Measurements from ENCODE around the gene FXR2.

FXR2 gene

DNA sequence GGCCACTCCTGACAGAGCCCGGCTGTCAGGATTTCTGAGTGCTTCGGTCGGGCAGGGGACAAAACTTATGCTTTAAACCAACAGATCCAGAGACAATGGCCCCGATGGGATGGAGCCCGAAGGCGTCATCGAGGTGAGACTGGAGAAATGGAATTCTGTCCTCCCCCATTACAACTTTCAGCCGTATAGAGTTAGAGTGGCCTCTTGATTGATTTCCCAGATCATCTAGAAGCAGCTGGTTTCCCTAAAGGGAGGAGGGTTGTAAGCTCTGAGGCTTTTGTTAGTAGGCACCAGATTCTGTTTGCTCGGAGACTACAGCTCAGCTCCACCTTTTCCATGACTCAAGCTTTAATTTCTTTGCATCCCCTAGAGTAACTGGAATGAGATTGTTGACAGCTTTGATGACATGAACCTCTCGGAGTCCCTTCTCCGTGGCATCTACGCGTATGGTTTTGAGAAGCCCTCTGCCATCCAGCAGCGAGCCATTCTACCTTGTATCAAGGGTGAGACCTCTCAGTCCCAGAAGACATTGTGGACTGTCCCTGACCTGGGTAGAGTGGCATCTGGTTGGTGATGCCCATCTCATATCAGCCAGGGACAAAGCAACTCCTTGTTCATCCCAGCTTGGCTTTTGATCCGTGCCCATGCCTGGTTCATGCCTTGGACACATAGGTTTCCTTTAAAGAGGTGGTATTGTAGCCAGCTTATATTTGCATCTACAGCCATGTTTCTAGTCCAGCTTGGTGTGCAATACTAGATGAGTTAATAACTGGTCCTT lies 40.3 kb downstream of the FXR2 start:
- POLR2A ChIA-PET: interaction anchor here (0.6 to 8.2 kb wide), 20 partner anchors 9 to 358 kb away, joined by 3 to 98 read pairs (median 4); partner anchors contain the start of genes ATP1B2, CNTROB, FXR2 and MPDU1

DNA sequence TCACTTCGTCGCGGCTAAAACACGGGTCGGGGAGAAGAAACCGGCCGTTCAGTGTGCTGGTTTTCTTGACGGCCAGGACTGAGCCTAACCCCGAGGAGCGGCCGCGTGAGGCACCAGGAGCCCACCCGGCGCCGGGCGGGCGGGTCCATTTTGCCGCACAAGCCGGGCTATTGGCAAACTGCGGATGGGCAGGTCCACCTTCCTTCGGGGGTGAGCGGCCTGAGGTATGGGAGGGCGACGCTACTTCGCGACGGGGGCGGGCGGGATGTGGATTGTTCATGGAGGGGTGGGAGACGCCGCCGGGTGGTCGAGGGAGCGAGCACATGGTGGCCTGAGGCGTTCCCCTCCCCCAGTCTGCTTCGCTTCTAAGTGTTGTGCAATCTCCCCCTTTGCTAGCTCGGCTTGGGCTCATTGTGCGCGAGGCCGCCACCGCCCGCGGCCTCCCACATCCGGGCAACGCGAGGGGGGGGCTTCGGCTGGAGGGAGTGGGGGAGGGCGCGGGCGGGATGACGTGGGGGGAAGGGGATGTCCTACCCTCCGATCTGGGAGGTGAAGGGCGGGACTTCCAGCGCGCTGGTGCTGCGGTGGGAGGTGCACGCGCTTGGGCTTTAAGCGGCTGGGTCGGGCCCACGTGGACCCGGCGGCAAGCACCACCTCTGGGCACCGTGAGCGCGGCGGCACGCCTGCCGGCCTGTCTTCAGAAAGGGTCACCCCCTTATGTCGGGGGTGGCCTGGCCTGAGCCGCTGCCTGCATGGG lies 41.2 kb downstream of the FXR2 start:
- Histone ChIP-seq H3K36me3 (ENCODE audit: control insufficient read depth in 2 of 2, insufficient read depth in 1 of 2, low read length in 2 of 2) (peaks cover 65 to 86% of the 10 kb centered on the region in 2 experiments), H3K4me3 (ENCODE audit: low read depth, low read length) (peak overlapping the region; percentile 97), H3K27ac (ENCODE audit: extremely low read depth, low read depth, low read length) (peak overlapping the region; percentile 98), H3K9me3 (ENCODE audit: control insufficient read depth, insufficient read depth, low read depth, low read length) (no peaks in the 10 kb centered on the region), H3K4me1 (ENCODE audit: control insufficient read depth, insufficient read depth, low read length) (peaks cover 5% of the 10 kb centered on the region)
- POLR2A ChIA-PET: interaction anchor here (0.6 to 8.2 kb wide), 22 partner anchors 8 to 358 kb away, joined by 3 to 98 read pairs (median 4); partner anchors contain the start of genes ATP1B2, CNTROB, FXR2 and MPDU1
- CTCF ChIA-PET: interaction anchor here (0.7 to 1.1 kb wide), 4 partner anchors 10 to 114 kb away, joined by 3 to 6 read pairs (median 4); partner anchors contain the start of genes MPDU1, TP53 and WRAP53
- no peak for TF ChIP-seq ZNF560 (tag by site-specific recombination; IDR thresholded peaks at IDR 0.05; ENCODE audit: borderline replicate concordance)
- TF ChIP-seq ZBTB17 (tag by site-specific recombination; IDR thresholded peaks at IDR 0.05): 0 out of 2 replicates have a peak, but pooled peaks have one; percentile 49
- peak; percentile 74 for TF ChIP-seq ZNF366 (tag by site-specific recombination; conservative IDR thresholded peaks at IDR 0.05)
- TF ChIP-seq IKZF3 (tag by site-specific recombination; IDR thresholded peaks at IDR 0.05): 0 out of 2 replicates have a peak, but pooled peaks have one; percentile 13
- peak; percentile 67; the same call in 1 of the 2 replicates for TF ChIP-seq ZNF76 (tag by site-specific recombination; IDR thresholded peaks at IDR 0.05; ENCODE audit: borderline replicate concordance, low read depth)
- 0 out of 2 replicates have a peak, but pooled peaks have one; percentile 1 for TF ChIP-seq ZNF433 (tag by site-specific recombination; IDR thresholded peaks at IDR 0.05; ENCODE audit: low read depth)
- TF ChIP-seq, protein P1, sequence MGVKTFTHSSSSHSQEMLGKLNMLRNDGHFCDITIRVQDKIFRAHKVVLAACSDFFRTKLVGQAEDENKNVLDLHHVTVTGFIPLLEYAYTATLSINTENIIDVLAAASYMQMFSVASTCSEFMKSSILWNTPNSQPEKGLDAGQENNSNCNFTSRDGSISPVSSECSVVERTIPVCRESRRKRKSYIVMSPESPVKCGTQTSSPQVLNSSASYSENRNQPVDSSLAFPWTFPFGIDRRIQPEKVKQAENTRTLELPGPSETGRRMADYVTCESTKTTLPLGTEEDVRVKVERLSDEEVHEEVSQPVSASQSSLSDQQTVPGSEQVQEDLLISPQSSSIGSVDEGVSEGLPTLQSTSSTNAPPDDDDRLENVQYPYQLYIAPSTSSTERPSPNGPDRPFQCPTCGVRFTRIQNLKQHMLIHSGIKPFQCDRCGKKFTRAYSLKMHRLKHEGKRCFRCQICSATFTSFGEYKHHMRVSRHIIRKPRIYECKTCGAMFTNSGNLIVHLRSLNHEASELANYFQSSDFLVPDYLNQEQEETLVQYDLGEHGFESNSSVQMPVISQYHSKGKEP (tag by site-specific recombination; IDR thresholded peaks at IDR 0.05): no peak
- TF ChIP-seq ZNF311 (tag by site-specific recombination; IDR thresholded peaks at IDR 0.05; ENCODE audit: borderline replicate concordance): no peak
- TF ChIP-seq, protein P2, sequence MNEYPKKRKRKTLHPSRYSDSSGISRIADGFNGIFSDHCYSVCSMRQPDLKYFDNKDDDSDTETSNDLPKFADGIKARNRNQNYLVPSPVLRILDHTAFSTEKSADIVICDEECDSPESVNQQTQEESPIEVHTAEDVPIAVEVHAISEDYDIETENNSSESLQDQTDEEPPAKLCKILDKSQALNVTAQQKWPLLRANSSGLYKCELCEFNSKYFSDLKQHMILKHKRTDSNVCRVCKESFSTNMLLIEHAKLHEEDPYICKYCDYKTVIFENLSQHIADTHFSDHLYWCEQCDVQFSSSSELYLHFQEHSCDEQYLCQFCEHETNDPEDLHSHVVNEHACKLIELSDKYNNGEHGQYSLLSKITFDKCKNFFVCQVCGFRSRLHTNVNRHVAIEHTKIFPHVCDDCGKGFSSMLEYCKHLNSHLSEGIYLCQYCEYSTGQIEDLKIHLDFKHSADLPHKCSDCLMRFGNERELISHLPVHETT (tag by site-specific recombination; IDR thresholded peaks at IDR 0.05): peak; percentile 15; the same call in 1 of the 2 replicates
- TF ChIP-seq ZNF544 (tag by site-specific recombination; IDR thresholded peaks at IDR 0.05): no peak
- no peak for TF ChIP-seq ZSCAN23 (tag by site-specific recombination; IDR thresholded peaks at IDR 0.05)
- TF ChIP-seq YY1 (tag by site-specific recombination; IDR thresholded peaks at IDR 0.05): no peak; the same call in none of the 2 replicates
- no peak for TF ChIP-seq ZNF2 (tag by site-specific recombination; IDR thresholded peaks at IDR 0.05)

More for the DNA sequence above, 40.3 kb downstream of the FXR2 start:
- CTCF ChIA-PET: interaction anchor here (0.7 to 1.1 kb wide), 5 partner anchors 9 to 529 kb away, joined by 3 to 6 read pairs (median 3); partner anchors contain the start of genes MPDU1, TP53 and WRAP53
- H3K27ac ChIP-seq (ENCODE audit: extremely low read depth, low read depth, low read length): peak overlapping the region; percentile 98; the same call in 1 of the 2 replicates
- TF ChIP-seq, protein P3, sequence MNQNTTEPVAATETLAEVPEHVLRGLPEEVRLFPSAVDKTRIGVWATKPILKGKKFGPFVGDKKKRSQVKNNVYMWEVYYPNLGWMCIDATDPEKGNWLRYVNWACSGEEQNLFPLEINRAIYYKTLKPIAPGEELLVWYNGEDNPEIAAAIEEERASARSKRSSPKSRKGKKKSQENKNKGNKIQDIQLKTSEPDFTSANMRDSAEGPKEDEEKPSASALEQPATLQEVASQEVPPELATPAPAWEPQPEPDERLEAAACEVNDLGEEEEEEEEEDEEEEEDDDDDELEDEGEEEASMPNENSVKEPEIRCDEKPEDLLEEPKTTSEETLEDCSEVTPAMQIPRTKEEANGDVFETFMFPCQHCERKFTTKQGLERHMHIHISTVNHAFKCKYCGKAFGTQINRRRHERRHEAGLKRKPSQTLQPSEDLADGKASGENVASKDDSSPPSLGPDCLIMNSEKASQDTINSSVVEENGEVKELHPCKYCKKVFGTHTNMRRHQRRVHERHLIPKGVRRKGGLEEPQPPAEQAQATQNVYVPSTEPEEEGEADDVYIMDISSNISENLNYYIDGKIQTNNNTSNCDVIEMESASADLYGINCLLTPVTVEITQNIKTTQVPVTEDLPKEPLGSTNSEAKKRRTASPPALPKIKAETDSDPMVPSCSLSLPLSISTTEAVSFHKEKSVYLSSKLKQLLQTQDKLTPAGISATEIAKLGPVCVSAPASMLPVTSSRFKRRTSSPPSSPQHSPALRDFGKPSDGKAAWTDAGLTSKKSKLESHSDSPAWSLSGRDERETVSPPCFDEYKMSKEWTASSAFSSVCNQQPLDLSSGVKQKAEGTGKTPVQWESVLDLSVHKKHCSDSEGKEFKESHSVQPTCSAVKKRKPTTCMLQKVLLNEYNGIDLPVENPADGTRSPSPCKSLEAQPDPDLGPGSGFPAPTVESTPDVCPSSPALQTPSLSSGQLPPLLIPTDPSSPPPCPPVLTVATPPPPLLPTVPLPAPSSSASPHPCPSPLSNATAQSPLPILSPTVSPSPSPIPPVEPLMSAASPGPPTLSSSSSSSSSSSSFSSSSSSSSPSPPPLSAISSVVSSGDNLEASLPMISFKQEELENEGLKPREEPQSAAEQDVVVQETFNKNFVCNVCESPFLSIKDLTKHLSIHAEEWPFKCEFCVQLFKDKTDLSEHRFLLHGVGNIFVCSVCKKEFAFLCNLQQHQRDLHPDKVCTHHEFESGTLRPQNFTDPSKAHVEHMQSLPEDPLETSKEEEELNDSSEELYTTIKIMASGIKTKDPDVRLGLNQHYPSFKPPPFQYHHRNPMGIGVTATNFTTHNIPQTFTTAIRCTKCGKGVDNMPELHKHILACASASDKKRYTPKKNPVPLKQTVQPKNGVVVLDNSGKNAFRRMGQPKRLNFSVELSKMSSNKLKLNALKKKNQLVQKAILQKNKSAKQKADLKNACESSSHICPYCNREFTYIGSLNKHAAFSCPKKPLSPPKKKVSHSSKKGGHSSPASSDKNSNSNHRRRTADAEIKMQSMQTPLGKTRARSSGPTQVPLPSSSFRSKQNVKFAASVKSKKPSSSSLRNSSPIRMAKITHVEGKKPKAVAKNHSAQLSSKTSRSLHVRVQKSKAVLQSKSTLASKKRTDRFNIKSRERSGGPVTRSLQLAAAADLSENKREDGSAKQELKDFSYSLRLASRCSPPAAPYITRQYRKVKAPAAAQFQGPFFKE (tag by site-specific recombination; IDR thresholded peaks at IDR 0.05; ENCODE audit: borderline replicate concordance): no peak
- TF ChIP-seq, protein P4, sequence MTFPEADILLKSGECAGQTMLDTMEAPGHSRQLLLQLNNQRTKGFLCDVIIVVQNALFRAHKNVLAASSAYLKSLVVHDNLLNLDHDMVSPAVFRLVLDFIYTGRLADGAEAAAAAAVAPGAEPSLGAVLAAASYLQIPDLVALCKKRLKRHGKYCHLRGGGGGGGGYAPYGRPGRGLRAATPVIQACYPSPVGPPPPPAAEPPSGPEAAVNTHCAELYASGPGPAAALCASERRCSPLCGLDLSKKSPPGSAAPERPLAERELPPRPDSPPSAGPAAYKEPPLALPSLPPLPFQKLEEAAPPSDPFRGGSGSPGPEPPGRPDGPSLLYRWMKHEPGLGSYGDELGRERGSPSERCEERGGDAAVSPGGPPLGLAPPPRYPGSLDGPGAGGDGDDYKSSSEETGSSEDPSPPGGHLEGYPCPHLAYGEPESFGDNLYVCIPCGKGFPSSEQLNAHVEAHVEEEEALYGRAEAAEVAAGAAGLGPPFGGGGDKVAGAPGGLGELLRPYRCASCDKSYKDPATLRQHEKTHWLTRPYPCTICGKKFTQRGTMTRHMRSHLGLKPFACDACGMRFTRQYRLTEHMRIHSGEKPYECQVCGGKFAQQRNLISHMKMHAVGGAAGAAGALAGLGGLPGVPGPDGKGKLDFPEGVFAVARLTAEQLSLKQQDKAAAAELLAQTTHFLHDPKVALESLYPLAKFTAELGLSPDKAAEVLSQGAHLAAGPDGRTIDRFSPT (tag by site-specific recombination; IDR thresholded peaks at IDR 0.05): peak; percentile 46; the same call in 1 of the 2 replicates
- peaks cover 59 to 86% of the 10 kb centered on the region in 2 experiments for H3K36me3 ChIP-seq (ENCODE audit: control insufficient read depth in 2 of 2, insufficient read depth in 1 of 2, low read length in 2 of 2)
- H3K4me1 ChIP-seq (ENCODE audit: control insufficient read depth, insufficient read depth, low read length): peaks cover 5% of the 10 kb centered on the region
- peak overlapping the region; percentile 97 for H3K4me3 ChIP-seq (ENCODE audit: low read depth, low read length)
- H3K9me3 ChIP-seq (ENCODE audit: control insufficient read depth, insufficient read depth, low read depth, low read length): no peaks in the 10 kb centered on the region
